ENCODE measurements around the gene FSTL1.

FSTL1 gene

DNA sequence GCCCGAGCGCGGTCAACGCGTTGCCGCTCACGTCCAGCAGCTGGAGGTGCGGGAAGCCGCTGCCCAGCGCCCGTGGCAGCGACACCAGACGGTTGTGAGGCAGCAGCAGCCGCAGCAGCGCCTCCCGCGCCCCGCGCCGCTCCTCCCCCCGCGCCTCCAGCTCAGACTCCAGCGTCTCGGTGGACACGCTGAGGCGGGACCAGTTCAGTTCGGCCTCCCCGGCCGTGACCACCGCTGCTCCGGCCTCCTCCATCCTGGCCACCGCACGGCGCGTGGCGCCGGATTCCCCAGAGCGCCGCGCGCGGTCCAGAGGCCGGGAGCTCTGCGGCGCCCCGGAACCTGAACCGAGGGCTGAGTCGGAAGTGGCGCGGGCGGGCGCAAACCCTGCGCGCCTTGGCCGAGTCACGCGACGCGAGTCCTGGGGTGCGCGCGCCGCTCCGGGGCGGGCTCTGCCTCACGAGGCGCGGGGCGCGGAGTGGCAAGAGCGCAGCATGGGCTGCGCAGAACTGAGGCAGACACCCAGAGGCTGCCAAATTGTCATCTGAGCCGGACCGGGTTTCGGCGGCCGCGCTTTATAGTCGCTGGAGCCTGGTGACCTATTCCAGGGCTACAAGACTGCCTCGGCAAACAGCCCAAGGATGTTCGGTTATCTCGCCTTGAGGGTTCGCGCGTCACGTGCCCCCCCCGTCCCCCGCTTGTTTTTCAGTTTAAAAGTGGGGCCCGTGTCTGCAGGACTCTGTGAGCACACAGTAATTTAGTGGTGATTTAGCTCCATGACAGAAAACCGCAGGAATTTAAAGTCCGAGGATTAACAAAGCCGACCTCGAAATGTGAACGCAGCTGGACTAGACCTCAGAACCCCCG is 101.6 kb downstream of the FSTL1 start, which contains the start of gene LRRC58:
TSS of gene LRRC58 (minus strand) at position 364 of the 864 bp plus-strand sequence. CDS start at position 253, 111 bp downstream.
- DNase-seq = peak; percentile 93

DNA sequence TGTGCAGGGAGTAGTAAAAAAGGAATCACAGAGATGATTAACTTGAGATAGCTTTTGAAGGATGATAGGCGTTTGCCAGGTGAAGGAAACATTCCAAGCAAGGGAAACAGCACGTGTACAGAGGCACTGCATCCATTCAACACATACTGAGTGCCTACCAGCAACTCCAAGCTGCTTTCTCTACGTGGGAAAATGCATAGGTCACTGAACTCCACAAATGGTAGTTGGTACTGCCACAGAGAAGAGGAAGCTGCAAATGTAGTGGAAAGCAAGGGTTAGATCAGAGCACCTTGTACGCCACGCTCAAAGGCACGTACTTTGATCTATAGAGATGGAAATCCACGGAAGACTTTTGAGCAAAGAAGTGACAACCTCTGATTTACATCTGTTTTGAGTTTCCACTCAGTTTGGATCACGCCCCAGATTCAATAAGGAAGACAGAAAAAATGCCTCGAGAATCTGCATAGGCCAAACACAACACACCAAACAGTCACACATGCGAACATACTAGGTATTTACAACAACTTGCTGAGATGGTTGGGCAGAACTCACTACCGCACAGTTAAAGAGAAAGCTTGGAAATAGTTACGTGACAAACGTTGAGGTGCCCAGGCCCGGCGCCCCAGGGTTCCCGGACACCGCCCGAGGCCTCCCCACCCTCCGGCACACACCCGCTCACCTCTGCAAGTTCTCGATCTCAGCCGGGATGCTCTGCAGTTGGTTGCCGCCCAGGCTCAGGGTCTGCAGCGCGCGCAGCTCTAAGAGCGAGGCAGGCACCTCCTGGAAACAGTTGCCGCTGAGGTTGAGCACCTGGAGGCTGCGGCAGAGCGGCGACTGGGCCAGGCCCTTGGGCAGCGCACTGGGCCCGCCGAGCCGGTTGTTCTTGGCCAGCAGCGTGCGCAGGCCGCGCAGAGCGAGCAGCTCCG is 102.5 kb downstream of the FSTL1 start:
- DNase-seq = no peak

DNA sequence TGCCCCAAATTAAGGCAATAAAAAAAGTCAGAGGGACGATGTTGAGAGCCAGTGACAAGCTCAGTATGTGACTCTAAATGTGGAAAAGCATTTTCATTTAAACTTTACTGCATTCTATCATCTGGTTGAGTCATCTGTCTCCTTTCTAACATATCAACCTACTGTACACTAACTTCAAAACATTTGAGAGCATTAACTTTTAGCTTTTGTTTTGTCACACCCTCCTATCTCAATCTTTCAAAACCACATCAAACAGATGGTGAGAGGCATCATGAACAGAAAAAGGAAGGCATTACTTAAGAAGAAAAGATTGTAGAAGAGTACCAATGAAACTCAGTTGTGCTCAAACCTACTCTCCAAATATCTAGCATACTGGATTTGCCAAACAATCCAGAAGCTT is 106.4 kb downstream of the FSTL1 start:
- DNase-seq = peak; percentile 3

All from fibroblast of skin of right biceps (primary cell).